CD4-positive, alpha-beta T cell treated with Interleukin-15 for 4 hours (primary cell): ENCODE measurements around the gene CNTNAP2.
"Not testable (repeated sequence)": the region's sequence is repeated elsewhere in the genome, so short reads cannot be mapped to it uniquely, and the experiment has no call there.

Experiments
- DNase-seq: peaks from one replicate; pipeline ENCODE4 v3.0.0-alpha.2; 2020; ENCODE audit warnings: low spot score

The CNTNAP2 gene

GRCh38 chr7:148445260-148446044 lies 2328.9 kb downstream of the CNTNAP2 start:
- DNase-seq, result no peak

- no peak for DNase-seq
These were observed 2330.7 kb downstream of the CNTNAP2 start for GRCh38 chr7:148447221-148447849.

GRCh38 chr7:148451526-148451925 lies 2334.9 kb downstream of the CNTNAP2 start:
- not testable (repeated sequence) for DNase-seq

DNA sequence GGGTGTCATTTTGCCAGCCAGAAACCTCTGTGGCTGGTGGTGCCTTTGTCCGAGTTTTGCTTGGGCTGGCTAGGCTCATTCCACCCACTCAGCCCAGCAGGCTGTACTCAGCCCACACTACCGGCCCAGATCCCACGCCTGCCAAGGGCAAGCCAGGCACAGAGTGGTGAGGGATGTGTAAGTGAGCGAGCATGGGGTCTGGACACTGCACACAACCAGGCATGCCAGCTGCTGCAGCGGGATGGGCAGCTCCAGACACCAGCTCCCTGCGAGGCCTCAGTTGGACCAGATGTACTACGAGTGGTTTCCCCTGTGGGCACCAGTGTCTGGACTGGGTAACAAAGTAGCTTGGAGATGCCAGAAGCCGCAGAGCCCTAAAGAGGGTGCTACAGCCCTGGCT lies 2339.8 kb downstream of the CNTNAP2 start:
- no peak for DNase-seq

DNA sequence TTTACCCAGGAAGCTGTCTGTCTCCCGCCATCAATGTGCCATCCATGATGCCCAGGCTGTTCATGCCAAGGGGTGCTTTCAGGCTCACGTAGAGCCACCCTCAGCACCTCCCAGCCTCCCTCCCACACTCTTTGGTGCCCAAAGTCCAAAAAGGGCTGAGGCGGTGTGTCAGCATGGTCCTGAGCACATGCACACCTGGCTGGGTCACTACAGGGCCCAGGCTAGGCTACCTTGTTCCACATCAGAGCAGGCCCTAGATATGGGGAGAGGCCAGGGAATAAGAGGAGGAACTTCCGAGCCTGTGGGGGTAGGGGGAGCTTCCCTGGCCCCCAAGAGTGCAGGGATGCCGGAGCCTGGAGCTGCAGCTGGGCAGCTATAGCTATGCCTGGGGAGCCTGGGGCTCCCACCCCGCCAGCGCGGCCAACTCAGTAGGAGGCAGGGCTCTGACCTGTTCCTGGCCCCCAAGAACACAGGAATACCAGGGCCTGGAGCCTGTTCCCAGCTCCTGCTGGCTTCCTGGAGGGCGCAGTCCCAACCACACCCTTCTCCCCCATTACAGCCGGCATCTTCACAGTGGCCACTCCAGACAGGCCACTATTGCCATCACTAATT lies 2340.8 kb downstream of the CNTNAP2 start:
- no peak for DNase-seq

DNA sequence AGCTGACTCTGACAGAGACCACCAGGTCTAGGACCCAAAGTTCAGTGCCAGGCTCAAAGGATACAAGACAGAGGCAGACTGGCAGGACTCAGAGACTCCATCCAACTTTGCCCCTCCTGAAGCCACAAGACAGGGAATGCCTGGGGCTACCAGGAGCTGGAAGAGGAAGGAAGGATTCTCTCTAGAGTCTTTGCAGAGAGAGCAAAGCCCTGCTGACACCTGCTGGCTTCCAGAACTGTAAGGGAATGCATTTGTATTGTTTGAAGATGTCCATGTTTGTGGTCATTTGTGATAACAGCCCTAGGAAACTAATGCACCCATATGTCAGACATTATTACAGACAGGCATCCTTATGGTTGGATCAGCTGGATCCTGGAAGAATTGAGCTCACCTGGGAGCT lies 2341.7 kb downstream of the CNTNAP2 start:
- no peak for DNase-seq

- no peak for DNase-seq
These were observed 2345.0 kb downstream of the CNTNAP2 start for GRCh38 chr7:148461392-148462179.

DNA sequence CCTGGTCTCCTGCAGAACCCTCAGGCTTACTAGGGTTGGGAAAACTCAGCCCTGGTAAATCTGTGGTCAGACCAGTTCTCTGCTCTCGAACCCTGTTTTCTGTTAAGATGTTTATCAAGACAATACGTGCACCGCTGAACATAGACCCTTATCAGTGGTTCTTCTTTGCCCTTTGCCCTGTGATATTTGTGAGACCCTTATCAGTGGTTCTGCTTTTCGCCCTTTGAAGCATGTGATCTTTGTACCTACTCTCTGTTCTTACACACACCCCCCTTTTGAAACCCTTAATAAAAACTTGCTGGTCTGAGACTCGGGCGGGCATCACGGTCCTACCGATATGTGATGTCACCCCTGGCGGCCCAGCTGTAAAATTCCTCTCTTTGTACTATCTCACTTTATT lies 2346.2 kb downstream of the CNTNAP2 start:
- not testable (repeated sequence) for DNase-seq

GRCh38 chr7:148463210-148463609 lies 2346.6 kb downstream of the CNTNAP2 start:
- no peak for DNase-seq

- DNase-seq, result no peak
These were observed 2348.3 kb downstream of the CNTNAP2 start for GRCh38 chr7:148464947-148465346.

DNA sequence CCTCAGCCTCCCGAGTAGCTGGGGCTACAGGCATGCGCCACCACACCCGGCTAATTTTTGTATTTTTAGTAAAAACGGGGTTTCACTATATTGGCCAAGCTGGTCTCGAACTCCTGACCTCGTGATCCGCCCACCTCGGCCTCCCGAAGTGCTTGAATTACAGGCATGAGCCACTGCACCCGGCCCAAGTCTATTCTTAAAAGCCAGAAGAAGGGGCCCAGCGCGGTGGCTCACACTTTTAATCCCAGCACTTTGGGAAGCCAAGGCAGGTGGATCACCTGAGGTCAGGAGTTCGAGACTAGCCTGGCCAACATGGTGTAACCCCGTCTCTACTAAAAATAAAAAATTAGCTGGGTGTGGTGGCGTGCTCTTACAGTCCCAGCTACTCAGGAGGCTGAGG lies 2348.8 kb downstream of the CNTNAP2 start:
- DNase-seq, result not testable (repeated sequence)

DNA sequence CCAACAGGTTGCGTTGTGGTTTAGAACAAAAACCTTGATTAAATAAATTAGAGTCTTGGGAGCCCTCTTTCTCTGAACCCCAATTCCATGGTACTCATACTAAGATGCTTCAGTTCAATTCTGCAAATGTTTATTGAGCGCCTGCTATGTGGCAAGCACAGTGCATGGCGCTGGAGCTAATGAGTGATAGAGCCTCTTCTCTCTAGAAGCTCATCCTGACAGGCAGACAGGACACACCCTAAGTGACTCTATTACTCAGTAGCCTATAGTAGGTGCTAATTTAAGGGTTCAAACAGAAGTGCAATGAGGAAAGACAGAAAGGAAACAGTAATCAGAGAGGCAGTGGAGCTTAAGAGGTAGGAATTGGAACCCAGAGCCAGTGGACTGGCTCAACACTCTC lies 2349.5 kb downstream of the CNTNAP2 start:
- DNase-seq, result no peak

- DNase-seq, result no peak
These were observed 2352.1 kb downstream of the CNTNAP2 start for GRCh38 chr7:148468700-148469098.
